ENCODE measurements around the gene L1CAM.

The L1CAM gene, protein sequence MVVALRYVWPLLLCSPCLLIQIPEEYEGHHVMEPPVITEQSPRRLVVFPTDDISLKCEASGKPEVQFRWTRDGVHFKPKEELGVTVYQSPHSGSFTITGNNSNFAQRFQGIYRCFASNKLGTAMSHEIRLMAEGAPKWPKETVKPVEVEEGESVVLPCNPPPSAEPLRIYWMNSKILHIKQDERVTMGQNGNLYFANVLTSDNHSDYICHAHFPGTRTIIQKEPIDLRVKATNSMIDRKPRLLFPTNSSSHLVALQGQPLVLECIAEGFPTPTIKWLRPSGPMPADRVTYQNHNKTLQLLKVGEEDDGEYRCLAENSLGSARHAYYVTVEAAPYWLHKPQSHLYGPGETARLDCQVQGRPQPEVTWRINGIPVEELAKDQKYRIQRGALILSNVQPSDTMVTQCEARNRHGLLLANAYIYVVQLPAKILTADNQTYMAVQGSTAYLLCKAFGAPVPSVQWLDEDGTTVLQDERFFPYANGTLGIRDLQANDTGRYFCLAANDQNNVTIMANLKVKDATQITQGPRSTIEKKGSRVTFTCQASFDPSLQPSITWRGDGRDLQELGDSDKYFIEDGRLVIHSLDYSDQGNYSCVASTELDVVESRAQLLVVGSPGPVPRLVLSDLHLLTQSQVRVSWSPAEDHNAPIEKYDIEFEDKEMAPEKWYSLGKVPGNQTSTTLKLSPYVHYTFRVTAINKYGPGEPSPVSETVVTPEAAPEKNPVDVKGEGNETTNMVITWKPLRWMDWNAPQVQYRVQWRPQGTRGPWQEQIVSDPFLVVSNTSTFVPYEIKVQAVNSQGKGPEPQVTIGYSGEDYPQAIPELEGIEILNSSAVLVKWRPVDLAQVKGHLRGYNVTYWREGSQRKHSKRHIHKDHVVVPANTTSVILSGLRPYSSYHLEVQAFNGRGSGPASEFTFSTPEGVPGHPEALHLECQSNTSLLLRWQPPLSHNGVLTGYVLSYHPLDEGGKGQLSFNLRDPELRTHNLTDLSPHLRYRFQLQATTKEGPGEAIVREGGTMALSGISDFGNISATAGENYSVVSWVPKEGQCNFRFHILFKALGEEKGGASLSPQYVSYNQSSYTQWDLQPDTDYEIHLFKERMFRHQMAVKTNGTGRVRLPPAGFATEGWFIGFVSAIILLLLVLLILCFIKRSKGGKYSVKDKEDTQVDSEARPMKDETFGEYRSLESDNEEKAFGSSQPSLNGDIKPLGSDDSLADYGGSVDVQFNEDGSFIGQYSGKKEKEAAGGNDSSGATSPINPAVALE

DNA sequence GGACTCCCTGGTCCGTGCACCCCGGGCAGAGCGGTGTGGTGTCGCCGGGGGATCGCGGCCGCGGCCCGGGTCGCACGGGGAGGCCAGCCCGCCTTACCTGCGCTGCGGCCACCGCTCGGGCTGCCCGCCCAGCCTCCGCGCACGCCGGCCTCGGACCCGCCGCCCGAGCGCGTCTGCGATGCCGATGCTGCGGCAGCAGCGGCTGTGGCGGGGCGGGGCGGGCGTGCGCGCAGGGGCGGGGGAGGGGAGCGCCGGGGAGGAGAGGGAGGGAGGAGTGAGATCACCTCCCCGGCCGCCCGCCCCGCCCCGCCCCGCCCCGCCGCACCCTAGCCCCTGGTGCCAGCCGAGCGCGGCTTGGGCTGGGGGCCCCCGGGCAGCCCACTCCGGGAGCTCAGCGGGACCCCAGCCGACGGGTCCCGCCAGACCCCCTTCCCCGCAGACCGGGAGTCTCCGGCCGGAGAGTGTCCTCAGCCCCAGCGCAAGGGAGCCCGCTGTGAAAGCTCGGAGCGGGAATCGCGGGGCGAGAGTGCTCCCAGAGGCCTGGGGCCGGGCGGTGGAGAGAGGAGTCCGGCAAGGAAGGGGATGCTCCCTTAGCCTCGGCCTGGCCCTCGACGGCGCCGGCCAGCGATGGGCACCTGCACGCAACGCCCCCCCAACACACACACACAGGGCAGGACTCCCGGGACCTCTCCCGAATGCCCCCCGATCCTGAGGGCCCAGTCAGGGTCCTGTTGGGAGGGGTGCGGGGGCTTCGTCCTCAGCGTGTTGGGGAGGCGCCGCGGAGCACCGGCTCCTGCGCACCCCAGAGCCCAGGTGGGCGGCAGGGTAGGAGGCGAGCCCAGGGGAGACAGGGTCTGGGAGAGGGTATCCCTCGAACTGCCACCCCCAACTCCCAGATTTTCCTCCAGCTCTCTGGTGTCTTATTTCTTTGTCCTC is at the start of gene L1CAM:
TSS of gene L1CAM (minus strand) at position 206 of the 936 bp plus-strand sequence. CDS start 10,337 bp downstream, outside the sequence.
- H3K9me3 Mint-ChIP-seq: no peaks in the 10 kb centered on the region
- H3K27me3 Mint-ChIP-seq: no peaks in the 10 kb centered on the region
- ATAC-seq: peak; percentile 31
- H3K4me3 Mint-ChIP-seq: peak within 1 kb of the TSS; percentile 55
- no peak within 1 kb of the TSS for H3K27ac Mint-ChIP-seq
- H3K36me3 Mint-ChIP-seq: no peaks in the 10 kb centered on the region
- peaks cover 23% of the 10 kb centered on the region for H3K4me1 Mint-ChIP-seq

DNA sequence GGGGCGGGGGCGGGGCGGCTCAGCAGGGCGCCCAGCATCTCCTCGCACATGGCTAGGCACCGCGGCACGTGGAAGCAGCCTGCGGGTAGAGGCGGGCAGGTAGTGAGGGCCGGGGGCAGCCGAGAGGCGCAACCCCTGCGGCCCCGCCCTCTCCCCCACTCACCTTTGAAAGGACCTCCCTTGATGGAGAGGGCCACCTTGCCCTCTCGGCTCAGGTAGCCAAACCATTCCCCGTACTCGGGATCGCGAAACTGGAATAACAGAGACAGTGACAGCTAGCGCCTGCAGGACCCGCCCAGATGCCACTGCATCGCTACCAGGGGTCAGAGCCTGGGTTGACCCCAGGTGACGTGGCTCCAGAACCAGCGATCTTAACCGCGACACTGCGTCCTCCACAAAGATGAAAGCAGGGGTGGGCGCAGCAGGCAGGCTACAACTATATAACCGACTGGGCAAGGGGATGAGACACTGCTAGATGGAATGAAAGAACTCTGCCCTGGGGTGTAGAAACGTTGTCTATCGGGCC is 49.4 kb upstream of the L1CAM start:
- ATAC-seq: no peak
- Mint-ChIP-seq H3K9me3 (no peaks in the 10 kb centered on the region), H3K27ac (no peak overlapping the region), H3K27me3 (no peaks in the 10 kb centered on the region), H3K4me3 (peak overlapping the region; percentile 71), H3K36me3 (peaks cover 9% of the 10 kb centered on the region), H3K4me1 (peaks cover 22% of the 10 kb centered on the region)

DNA sequence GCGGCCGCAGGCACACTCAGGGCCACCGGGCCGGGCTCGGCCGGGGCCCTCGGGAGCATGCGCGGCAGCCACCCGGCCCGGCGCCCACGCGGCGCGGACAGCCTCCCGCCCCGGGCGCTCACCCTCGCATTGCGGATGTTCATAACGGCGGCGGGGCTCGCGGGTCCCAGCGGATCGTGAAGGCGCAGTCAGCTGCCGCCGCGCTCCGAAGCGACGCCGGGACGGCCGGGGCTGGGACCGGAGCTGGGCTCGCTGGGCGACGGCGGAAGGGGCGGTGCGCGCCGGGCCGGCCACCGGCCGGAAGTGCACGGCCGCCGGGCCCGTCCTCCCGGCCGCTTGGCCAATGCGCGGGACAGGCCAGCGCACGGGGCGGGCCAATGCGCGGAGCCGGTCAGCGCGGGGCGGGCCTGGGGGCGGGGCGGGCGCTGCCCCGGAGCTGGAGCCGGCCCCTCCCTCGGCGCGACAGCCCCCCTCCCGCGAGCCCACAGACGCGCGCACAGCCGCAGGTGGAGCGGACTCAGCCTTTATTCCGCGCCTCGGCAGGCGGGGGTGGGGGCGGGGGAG is 48.9 kb upstream of the L1CAM start, which contains the start of gene NAA10:
TSS of gene NAA10 (minus strand) at position 276 of the 564 bp plus-strand sequence. CDS start at position 143, 133 bp downstream.
- Mint-ChIP-seq H3K27me3 (no peaks in the 10 kb centered on the region), H3K4me3 (peak within 1 kb of the TSS; percentile 82), H3K9me3 (no peaks in the 10 kb centered on the region), H3K36me3 (peaks cover 9% of the 10 kb centered on the region), H3K4me1 (peaks cover 22% of the 10 kb centered on the region), H3K27ac (peak within 1 kb of the TSS; percentile 64)
- peak; percentile 97 for ATAC-seq

DNA sequence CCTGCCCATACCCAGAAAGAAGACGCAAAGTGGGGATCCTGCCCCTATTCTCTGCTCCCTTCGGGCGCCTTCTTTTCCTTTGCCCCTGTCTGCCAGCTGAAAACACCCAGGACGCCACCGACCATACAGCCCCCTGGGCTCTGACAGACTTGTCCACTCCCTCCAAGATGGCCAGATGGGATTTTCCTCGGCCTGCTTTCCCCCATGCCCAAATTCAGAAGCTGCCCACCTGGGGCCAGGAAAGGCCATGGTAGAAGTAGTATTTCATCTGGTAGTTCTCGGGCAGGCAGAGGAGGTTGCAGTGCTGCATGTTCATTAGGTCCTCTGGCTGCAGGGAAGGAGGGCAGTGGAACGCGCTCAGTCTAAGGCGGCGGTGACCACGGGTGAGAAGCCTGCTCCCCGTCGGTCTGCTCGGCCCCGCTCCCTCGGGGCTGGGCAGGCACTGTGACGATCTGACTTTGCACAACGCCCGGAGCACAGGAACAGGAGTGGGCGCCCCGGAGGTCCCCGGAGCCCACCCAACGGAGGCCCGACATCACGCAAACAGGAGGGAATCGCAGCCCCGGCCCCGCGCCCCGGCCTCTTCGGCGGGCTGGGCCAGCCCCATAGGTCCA is 48.3 kb upstream of the L1CAM start:
- no peak for ATAC-seq
- H3K4me1 Mint-ChIP-seq: peaks cover 24% of the 10 kb centered on the region
- no peaks in the 10 kb centered on the region for H3K27me3 Mint-ChIP-seq
- H3K9me3 Mint-ChIP-seq: no peaks in the 10 kb centered on the region
- H3K4me3 Mint-ChIP-seq: peak overlapping the region; percentile 82
- peaks cover 9% of the 10 kb centered on the region for H3K36me3 Mint-ChIP-seq
- H3K27ac Mint-ChIP-seq: peak overlapping the region; percentile 64

DNA sequence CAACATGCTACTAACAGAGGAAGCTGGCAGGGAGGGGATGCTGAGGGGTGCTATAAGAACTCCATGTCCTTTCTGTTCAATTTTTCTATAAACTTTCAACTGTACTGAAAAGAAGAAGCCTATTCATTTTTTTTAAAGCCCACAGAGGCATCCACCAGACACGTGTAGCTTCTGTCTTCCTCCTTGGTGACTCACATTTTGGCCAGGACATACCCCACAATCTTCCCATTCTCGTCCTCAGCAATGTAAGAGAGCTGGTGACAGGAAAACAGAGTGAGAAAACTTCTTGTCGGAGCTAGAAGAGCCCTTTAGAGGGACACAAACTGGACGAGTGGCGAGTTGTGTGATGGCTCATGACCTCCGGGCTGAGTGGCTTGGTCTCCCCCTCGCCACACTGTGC is 47.8 kb upstream of the L1CAM start:
- peaks cover 9% of the 10 kb centered on the region for H3K36me3 Mint-ChIP-seq
- H3K4me3 Mint-ChIP-seq: peak overlapping the region; percentile 82
- no peak for ATAC-seq
- no peaks in the 10 kb centered on the region for H3K27me3 Mint-ChIP-seq
- peak overlapping the region; percentile 64 for H3K27ac Mint-ChIP-seq
- H3K4me1 Mint-ChIP-seq: peaks cover 28% of the 10 kb centered on the region
- H3K9me3 Mint-ChIP-seq: no peaks in the 10 kb centered on the region

DNA sequence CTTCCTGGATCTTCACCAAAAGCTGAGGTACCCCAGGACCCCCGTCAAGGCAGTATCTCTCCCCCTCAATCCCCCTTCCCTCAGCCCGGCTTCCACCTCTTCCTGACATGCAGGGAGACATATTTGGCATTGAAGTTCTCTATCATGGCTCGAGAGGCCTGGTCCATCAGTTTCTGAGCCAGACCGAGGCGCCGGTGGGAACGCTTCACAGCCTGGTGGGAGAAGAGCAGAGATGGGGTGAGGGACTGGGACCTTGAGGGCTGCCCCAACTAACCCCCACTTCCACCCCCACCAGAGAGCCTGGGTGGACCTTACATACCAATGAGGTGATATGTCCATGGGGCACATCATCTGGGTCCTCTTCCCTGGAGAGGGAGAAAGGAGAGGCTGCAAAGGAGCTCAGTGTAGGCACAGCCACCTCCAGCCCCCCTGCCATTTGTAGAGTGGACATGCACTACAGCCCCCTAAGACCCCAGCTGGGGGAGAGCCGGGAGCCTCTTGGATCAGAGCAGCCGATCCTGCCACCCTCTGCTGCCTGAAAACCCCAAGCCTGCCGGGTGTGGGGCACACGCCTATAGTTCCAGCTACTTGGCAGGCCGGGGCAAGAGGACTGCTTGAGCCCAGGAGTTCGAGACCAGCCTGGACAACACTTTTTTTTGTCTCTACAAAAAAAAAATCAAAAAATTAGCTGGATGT is 46.4 kb upstream of the L1CAM start:
- H3K27ac Mint-ChIP-seq: no peak overlapping the region
- H3K27me3 Mint-ChIP-seq: no peaks in the 10 kb centered on the region
- peaks cover 9% of the 10 kb centered on the region for H3K36me3 Mint-ChIP-seq
- peaks cover 28% of the 10 kb centered on the region for H3K4me1 Mint-ChIP-seq
- ATAC-seq: no peak
- no peak overlapping the region for H3K4me3 Mint-ChIP-seq
- H3K9me3 Mint-ChIP-seq: no peaks in the 10 kb centered on the region

DNA sequence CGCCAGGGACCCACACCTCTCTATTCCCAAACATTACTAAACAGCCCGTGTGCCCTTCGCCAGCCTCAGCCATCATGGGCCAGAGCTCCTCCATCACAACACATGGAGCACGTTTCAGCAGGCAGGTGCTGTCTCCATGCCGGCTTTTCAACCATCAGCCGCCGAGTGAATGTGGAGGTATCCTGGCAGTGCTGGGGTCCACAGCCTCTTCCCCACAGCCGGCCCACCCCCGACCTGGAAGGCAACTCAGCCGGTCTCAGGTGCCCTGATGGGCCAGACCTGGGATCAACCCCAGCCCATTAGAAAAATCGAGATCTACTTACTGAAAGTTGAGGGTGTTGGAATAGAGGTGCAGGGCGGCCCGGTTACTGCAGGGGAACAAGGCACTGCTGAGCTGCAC is 45.8 kb upstream of the L1CAM start:
- ATAC-seq: no peak
- Mint-ChIP-seq H3K9me3 (no peaks in the 10 kb centered on the region), H3K4me1 (peaks cover 33% of the 10 kb centered on the region), H3K27me3 (no peaks in the 10 kb centered on the region), H3K36me3 (peaks cover 9% of the 10 kb centered on the region), H3K27ac (peak overlapping the region; percentile 11), H3K4me3 (no peak overlapping the region)

DNA sequence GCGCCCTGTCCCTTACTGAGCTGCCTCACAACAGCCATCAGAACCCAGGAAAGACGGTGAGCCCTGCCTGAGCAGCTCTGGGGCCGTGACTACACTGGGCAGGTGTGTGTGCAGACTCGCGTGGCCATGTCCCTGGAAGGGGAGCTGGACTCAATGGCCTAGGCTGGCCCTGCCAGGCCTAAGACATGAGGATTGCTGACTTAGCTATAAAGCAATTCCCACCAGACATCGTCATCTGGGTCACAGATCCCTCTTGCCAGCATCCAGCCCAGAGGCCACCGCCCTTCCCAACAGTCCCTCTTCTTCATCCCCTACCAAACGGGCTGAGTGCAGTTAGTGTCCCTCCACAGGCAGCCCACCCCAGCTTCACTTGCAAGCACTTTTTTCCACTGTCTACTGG is 45.2 kb upstream of the L1CAM start:
- ATAC-seq: no peak
- Mint-ChIP-seq H3K4me1 (peaks cover 38% of the 10 kb centered on the region), H3K9me3 (no peaks in the 10 kb centered on the region), H3K27me3 (no peaks in the 10 kb centered on the region), H3K4me3 (no peak overlapping the region), H3K27ac (peak overlapping the region; percentile 11), H3K36me3 (peaks cover 9% of the 10 kb centered on the region)

DNA sequence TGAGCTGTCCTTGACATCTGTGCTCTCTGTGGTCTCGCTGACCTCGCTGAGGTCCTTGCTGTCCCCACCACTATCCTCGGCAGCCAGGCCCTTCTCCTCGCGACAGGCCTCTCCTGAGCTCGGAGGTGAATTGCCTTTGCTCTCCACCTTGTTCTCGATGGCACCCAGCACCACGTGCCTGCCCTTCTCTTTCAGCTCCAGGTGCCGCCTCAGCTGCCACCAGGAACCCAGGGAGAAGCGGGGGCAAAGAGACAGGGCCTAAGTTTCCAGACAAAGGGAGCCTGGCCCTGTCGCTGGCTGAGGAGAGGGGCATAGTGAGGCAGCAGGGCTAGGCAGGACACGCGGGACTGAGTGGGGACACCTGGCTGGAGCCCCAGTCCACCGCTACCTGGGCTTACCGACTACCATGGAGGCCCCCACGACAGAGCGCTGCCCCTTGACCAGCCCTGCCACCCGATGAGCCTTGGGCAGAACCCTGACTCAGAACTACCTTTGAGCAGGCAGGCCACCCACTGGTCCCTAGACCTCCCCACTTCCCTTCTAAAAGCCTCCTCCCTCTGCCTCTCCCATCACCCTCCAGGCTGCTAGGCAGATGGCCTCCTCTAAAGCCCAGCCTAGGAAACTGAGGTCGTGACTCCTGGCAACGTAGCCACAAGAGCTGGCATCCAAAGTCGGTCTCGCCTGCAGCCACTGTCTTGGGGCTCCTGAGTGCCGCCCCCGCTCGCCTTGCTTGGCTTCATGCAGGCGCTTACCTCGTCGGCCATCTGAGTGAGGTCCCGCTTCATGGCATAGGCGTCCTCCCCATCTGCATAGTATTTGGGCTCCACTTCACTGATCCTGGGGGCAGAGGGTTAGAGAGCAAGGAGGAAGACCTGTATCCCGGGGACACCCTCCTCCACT is 44.3 kb upstream of the L1CAM start:
- Mint-ChIP-seq H3K27ac (no peak overlapping the region), H3K36me3 (peaks cover 9% of the 10 kb centered on the region), H3K4me3 (no peak overlapping the region), H3K4me1 (peaks cover 38% of the 10 kb centered on the region), H3K27me3 (no peaks in the 10 kb centered on the region), H3K9me3 (no peaks in the 10 kb centered on the region)
- no peak for ATAC-seq

DNA sequence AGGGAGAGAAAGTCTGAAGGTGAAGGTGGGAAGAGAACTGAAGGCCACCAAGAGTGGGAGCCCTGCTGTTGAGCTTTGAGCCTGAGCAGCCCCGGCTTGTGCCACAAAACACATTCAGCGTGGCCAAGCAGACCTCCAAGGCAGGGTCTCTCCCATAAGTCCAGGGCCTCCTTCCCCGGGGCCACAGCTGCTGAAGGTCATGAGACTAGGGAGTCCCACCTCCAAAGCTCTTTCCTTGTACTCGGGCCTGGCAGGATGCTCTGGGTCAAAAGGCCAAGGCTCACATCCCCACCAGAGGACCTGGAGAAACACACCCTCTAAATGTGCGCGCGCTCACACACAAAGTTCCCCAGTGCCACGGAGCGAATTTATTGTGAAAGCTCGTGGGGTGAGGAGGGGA is 43.6 kb upstream of the L1CAM start:
- H3K36me3 Mint-ChIP-seq: peaks cover 9% of the 10 kb centered on the region
- ATAC-seq: no peak
- H3K4me1 Mint-ChIP-seq: peaks cover 42% of the 10 kb centered on the region
- H3K9me3 Mint-ChIP-seq: no peaks in the 10 kb centered on the region
- peak overlapping the region; percentile 99 for H3K27ac Mint-ChIP-seq
- H3K27me3 Mint-ChIP-seq: no peaks in the 10 kb centered on the region
- no peak overlapping the region for H3K4me3 Mint-ChIP-seq

DNA sequence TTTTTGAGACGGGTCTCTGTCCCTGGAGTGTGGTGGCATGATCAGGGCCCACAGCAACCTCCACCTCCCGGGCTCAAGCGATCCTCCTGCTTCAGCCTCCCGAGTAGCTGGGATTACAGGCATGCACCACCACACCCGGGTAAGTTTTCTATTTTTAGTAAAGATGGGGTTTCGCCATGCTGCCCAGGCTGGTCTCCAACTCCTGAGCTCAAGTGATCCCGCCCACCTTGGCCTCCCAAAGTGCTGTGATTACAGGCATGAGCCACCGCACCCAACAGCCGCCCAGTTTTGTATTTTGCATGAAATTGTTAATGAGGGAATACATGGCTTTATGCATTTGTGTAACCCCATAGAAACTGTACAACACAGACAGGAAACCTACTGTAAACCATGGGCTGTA is 42.9 kb upstream of the L1CAM start:
- Mint-ChIP-seq H3K27ac (peak overlapping the region; percentile 99), H3K9me3 (no peaks in the 10 kb centered on the region), H3K36me3 (peaks cover 9% of the 10 kb centered on the region), H3K27me3 (no peaks in the 10 kb centered on the region), H3K4me3 (peak overlapping the region; percentile 90), H3K4me1 (peaks cover 46% of the 10 kb centered on the region)
- no peak for ATAC-seq
